Activated CD4-positive, alpha-beta T cell treated with anti-CD3 and anti-CD28 coated beads for 1 hour (primary cell): ENCODE data around the gene ADGRG1.
"Not testable (repeated sequence)": the region's sequence is repeated elsewhere in the genome, so short reads cannot be mapped to it uniquely, and the experiment has no call there.

ENCODE experiments used
- DNase-seq: peaks from one replicate; pipeline ENCODE4 v3.0.0-alpha.2; 2020

ADGRG1 gene

GRCh38 chr16:57704905-57705852 lies 76.7 kb downstream of the ADGRG1 start:
- no peak for DNase-seq

DNA sequence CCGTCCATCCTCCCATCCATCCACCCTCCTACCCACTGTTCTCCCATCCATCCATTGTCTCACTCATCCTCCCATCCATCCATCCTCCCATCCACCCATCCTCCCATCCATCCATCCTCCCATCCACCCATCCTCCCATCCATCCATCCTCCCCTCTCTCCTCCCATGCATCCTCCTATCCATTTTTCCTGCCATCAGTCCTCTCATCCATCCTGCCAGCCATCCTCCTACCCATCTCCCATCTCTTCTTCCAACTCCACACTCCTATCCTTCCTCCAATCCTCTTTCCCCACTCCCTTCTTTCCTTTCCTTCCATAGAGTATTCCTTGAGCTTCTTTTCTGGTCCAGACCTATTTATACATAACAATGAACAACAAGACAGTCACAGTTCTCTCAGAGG lies 78.3 kb downstream of the ADGRG1 start:
- DNase-seq: no peak

- no peak for DNase-seq
These were observed 78.9 kb downstream of the ADGRG1 start for GRCh38 chr16:57707331-57707730.

DNA sequence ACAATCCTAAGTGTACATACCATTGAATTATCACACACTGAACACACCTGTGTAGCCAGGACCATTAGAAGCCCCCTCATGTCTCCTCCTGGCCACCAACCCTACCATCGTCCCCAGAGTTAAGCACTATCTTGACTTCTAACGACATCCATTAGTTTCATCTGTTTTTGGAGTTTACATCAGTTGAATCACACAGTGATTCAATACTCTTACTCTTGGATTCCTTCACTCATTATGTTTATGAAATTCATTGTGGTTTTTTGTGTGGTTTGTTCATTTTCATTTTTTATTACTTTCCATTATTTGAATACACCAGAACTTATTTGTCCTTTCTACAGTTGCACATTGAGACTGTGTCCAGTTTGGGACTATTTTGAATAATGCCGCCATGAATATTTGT lies 79.7 kb downstream of the ADGRG1 start:
- DNase-seq: no peak

GRCh38 chr16:57709663-57710062 lies 81.2 kb downstream of the ADGRG1 start:
- DNase-seq: no peak

- DNase-seq: no peak
These were observed 82.9 kb downstream of the ADGRG1 start for GRCh38 chr16:57711346-57711745.

GRCh38 chr16:57711993-57712392 lies 83.6 kb downstream of the ADGRG1 start:
- no peak for DNase-seq

DNA sequence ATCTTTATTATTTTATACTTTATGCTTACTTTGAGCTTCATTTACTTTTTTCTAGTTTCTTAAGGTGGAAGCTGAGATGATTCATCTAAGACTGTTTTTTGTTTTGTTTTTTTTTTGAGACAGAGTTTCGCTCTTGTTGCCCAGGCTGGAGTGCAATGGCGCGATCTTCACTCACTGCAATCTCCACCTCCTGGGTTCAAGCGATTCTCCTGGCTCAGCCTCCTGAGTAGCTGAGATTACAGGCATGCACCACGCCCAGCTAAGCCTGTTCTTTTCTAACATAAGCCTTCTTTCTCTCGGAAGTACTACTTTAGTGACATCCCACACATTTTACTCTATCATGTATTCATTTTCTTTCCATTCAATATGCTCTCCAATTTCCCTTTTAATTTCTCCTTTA lies 84.1 kb downstream of the ADGRG1 start:
- DNase-seq: not testable (repeated sequence)

DNA sequence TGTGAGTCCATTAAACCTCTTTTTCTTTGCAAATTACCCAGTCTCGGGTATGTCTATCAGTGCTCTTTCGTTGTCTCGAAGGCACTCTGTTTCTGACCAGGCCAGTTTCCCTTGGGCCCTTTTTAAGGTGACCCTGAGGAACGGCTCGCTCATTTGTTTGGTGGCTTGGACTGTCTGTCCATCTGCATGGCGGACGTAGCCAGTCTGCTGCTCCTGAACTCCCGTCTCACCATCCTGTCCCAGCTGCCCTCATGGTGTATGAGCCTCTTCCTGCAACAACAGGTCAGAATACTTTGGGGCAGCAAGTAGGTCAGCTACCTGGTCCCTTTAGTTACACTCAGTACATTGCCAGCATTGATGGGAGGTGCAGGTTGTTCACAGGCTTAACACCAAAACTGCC lies 85.2 kb downstream of the ADGRG1 start:
- DNase-seq: no peak

GRCh38 chr16:57714047-57714446 lies 85.6 kb downstream of the ADGRG1 start:
- no peak for DNase-seq
